Rectal smooth muscle tissue (tissue), 1 donor: ENCODE results near the gene C11orf24.

ENCODE experiments used
- H3K27ac ChIP-seq: one replicate; pipeline ENCODE4 v1.7.0; 2013; ENCODE audit warnings: low read depth, low read length, inconsistent platforms
- H3K27me3 ChIP-seq: one replicate; pipeline ENCODE4 v1.7.0; 2013; ENCODE audit warnings: low read length; ENCODE audit not compliant: control insufficient read depth, insufficient read depth
- H3K36me3 ChIP-seq: one replicate; pipeline ENCODE4 v1.7.0; 2013; ENCODE audit warnings: low read length; ENCODE audit not compliant: control insufficient read depth, insufficient read depth
- H3K4me1 ChIP-seq: one replicate; pipeline ENCODE4 v1.7.0; 2013; ENCODE audit warnings: low read length; ENCODE audit not compliant: control insufficient read depth, insufficient read depth
- H3K4me3 ChIP-seq: one replicate; pipeline ENCODE4 v1.7.0; 2013; ENCODE audit warnings: low read length
- H3K9ac ChIP-seq: one replicate; pipeline ENCODE4 v1.7.0; 2013; ENCODE audit warnings: low read length

Gene C11orf24

DNA sequence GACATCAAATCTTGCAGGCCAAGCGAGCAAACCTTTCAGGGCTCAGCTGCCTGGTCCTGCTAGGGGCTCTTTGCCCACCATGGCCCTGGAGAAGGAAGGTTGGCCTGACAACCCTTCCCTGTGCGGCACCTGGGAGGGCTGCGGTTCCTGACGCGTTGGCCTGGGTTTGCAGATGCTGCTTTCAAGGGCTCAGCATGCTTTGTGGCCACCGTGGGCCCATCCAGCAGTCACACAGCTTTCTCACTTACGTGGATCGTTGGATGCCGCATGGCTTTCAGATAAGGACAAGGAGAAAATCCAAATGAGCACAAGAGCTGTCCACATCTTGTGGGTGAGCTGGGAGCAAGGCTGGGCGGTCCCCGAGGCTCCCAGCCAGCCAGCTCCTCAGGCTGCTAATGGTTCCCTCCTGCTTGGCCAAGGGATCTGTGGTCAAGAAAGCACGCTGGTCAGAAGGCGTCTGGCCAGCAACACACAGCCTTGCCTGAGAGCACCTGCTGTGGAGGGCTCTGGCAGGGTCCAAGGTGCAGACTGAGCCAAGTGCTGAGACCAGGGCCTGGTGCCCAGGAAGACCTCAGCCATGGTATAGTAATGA, 8.2 kb downstream of the C11orf24 start:
- no peak overlapping the region for H3K4me3 ChIP-seq
- H3K4me1 ChIP-seq = no peaks in the 10 kb centered on the region
- no peak overlapping the region for H3K27ac ChIP-seq
- no peaks in the 10 kb centered on the region for H3K27me3 ChIP-seq
- peaks cover 35% of the 10 kb centered on the region for H3K36me3 ChIP-seq
- H3K9ac ChIP-seq = no peak overlapping the region

DNA sequence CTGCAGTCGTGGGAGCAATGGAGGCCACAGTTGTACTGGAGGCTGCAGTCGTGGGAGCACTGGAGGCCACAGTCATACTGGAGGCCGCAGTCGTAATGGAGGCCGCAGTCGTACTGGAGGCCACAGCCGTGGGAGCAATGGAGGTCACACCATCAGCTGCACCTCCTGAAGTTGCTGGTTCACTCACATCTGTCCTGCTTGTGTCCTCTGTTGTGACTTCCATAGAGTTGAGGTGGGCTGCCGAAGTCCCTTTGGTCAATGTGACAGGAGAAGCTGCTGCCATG, 9.3 kb downstream of the C11orf24 start:
- Histone ChIP-seq H3K27me3 (no peaks in the 10 kb centered on the region), H3K9ac (no peak overlapping the region), H3K4me1 (peaks cover 3% of the 10 kb centered on the region), H3K36me3 (peaks cover 34% of the 10 kb centered on the region), H3K27ac (no peak overlapping the region), H3K4me3 (no peak overlapping the region)

DNA sequence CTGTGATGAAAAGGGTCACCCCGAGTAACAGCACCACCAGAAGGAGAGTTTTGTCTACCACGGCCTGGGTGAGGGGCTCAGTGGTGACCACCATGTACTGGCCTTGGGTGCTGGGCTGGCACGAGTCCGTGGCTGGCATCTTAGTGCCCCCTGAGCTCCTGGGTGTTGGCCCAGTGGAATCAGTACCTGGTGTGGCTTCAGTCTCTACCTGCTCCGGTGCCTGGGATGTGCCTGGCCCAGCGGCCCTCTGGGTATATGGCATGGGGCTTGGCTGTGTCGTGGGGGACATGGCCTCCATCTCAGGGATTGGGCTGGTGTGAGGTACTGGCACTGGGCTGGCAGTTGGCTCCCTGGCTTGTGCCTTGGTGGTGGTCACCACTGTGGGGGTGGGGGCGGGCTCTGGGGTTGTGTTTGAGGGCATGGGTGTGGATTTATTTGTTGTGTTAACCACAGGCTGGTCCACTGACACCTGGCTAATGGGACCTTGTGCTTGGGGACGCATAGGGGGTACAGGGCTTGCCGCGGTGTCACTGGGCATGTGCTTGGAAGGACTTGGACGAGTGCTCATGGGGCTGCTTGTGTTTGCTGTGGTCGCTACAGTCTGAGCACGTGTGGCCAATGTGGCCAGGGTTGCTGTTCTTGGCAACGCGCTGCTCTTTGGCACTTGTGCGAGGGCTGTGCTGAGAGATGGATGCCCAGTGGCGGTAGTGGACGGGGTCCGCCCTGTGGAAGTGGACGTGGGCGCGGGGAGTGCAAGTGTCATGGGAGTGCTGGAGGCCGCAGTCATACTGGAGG, 9.8 kb downstream of the C11orf24 start:
- H3K36me3 ChIP-seq = peaks cover 29% of the 10 kb centered on the region
- no peak overlapping the region for H3K27ac ChIP-seq

DNA sequence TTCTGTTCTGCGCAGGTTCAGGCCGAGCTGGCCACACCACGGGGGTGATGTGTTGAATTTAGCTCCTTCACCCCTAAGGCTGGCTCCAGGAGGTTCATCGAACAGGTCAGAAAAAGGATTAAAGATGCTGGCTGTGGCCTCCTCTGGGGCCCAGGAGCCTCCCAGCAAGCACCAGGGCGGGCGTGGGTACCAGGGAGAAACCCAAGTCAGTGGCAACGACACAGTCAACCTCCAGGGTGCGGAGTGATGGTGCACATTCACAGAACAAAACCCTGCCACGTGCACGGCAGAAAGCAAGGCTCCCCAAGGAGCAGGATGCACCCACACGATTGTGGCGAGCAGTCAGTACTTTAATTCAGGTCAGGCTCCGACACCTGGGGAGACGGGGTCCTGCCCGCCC, 10.8 kb downstream of the C11orf24 start:
- peaks cover 3% of the 10 kb centered on the region for H3K4me1 ChIP-seq
- peaks cover 23% of the 10 kb centered on the region for H3K36me3 ChIP-seq
- no peak overlapping the region for H3K9ac ChIP-seq
- no peaks in the 10 kb centered on the region for H3K27me3 ChIP-seq
- no peak overlapping the region for H3K27ac ChIP-seq
- no peak overlapping the region for H3K4me3 ChIP-seq

More for the DNA sequence above, 9.8 kb downstream of the C11orf24 start:
- Histone ChIP-seq H3K27me3 (no peaks in the 10 kb centered on the region), H3K4me1 (peaks cover 3% of the 10 kb centered on the region), H3K9ac (no peak overlapping the region), H3K4me3 (no peak overlapping the region)

DNA sequence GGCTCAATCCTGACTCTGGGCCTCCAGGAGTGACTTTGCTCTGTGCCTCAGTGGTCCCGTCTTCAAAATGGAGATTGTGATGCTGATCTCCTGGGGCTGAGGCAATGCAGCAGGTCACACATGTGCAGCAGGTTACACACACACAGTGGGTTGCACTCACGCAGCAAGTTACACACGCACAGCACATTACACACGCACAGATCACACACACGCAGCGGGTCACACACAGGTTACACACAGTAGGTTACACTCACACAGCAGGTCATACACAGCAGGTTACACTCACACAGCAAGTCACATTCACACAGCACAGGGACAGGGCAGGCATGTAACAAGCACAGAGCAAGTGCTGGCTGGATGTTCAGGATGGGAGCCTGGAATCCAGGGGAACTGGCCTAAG, 11.3 kb downstream of the C11orf24 start:
- Histone ChIP-seq H3K4me1 (peaks cover 3% of the 10 kb centered on the region), H3K36me3 (peaks cover 19% of the 10 kb centered on the region), H3K27me3 (no peaks in the 10 kb centered on the region), H3K27ac (no peak overlapping the region), H3K4me3 (no peak overlapping the region), H3K9ac (no peak overlapping the region)

DNA sequence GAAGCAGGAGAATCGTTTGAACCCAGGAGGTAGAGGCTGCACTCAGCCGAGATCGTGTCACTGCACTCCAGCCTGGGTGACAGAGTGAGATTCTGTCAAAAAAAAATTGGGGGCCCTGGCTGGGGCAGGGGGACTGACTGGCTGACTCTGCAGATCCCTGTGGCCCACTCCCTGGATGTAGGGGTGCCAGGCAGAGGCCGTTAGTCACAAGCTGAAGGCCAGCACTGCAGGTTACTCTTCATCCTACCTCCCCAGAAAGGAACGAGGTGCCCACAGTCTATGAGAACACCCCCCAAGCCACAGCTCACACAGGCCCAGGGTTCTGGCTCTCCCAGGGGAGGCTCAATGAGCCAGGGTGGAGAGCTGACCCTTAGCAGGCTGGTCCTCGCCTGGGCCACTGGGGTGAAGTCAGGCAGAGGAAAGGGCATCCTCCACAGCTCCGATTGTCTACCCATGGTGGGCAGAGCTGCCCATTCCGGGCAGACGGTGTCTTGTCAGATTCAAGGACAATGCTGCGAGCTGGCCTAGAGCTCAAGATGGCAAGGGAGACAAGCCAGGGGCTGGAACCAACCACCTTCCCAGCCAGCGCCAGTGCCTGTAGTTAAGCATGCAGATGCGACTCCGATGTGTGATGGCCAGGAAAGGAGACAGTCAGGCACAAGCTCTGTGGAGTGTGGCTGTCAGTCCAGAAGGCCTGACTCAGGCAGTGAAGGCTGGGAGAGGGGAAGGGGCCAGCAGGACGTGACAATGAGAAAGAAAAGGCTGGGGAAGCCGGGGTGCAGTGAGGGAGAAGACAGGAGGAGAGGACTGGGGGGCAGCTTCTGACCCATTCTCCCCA, 12.4 kb downstream of the C11orf24 start:
- H3K4me3 ChIP-seq = no peak overlapping the region

DNA sequence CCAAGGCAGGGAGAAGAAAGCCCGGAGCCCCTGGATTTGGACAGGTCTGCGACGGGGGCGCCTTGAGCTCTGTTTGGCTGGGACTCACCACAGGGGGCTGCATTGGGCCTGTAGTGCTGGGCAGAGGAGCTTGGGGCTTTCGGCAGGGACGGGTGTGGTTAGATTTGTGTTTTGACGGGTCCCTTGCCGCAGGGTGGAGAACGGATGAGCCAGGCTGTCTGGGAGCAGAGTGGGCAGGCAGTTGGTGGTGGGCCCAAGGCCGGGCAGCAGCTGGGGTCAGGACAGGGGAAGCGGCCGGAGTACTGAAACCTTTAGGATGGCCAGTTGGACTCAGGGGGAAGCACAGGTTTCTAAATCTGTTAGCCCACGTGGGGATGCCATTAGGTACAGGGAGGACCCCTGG, 13.4 kb downstream of the C11orf24 start:
- Histone ChIP-seq H3K36me3 (peaks cover 15% of the 10 kb centered on the region), H3K27me3 (no peaks in the 10 kb centered on the region), H3K4me3 (no peak overlapping the region), H3K27ac (no peak overlapping the region), H3K4me1 (peaks cover 3% of the 10 kb centered on the region), H3K9ac (no peak overlapping the region)

More for the DNA sequence above, 12.4 kb downstream of the C11orf24 start:
- H3K36me3 ChIP-seq = peaks cover 19% of the 10 kb centered on the region
- H3K4me1 ChIP-seq = peaks cover 3% of the 10 kb centered on the region
- H3K27me3 ChIP-seq = no peaks in the 10 kb centered on the region
- no peak overlapping the region for H3K27ac ChIP-seq
- H3K9ac ChIP-seq = no peak overlapping the region

DNA sequence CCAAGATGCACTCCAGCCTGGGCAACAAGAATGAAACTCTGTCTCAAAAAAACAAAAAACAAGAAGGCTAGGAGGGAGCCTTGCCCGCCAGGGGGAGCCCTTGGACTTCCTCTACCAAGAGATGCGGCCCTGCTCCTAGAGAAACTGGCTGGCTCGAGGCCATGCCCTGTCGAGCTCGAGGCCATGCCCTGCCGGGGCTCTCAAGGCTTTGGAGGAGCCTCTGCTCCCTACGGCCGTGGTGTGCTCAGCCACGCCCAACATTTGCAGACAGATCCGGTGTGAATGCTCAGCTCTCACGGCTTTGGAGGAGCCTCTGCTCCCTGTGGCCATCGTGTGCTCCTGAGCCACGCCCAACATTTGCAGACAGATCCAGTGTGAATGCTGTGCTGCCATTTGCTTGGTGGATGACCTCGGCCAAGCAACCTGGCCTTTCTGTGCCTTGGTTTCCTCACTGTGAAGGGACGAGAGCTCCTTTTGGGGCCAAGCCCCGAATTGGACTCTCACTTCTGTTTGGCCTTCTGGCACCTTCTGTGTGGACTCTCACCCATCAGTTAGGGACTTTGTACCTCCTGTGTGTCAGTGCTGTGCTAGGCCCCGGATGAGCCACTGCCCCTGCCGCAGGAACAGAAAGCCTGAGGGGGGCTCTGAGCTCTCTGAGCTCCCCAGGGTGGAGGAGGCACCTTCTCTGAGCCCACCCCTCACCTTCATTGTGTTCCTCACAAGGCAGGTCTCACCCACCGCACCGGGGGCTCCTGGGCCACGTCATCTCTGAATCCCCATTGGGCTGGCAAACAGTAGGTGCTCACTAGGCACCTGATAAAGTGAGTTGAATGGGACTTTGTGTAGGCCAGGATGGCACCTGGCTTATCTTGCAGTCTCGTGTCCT, 14.1 kb downstream of the C11orf24 start:
- H3K4me3 ChIP-seq = peak overlapping the region; percentile 49
- H3K27ac ChIP-seq = no peak overlapping the region
- no peaks in the 10 kb centered on the region for H3K27me3 ChIP-seq
- no peak overlapping the region for H3K9ac ChIP-seq
- peaks cover 9% of the 10 kb centered on the region for H3K36me3 ChIP-seq
- peaks cover 3% of the 10 kb centered on the region for H3K4me1 ChIP-seq

DNA sequence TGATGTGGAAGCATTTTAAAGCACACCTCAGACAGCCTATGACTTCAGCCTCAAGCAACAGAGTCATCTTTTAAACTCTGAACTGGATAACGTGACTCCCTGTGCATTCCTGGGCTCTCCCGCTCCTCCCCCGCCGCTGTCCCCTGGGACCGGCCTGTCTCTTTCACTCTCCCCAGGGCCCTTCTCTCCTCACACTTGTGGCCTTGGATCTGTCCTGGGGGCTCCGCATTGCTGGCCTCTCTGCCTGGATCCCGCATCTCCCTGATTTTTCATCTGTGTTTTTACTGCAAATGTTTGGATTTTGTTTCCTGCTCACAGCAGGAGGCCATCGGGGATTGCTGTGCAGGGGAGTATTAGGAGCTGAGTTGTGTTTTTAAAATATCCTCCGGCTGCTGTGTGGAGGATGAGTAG, 15.4 kb downstream of the C11orf24 start:
- H3K4me3 ChIP-seq = no peak overlapping the region
- no peaks in the 10 kb centered on the region for H3K27me3 ChIP-seq
- peaks cover 3% of the 10 kb centered on the region for H3K4me1 ChIP-seq
- H3K27ac ChIP-seq = no peak overlapping the region
- no peaks in the 10 kb centered on the region for H3K36me3 ChIP-seq
- no peak overlapping the region for H3K9ac ChIP-seq

DNA sequence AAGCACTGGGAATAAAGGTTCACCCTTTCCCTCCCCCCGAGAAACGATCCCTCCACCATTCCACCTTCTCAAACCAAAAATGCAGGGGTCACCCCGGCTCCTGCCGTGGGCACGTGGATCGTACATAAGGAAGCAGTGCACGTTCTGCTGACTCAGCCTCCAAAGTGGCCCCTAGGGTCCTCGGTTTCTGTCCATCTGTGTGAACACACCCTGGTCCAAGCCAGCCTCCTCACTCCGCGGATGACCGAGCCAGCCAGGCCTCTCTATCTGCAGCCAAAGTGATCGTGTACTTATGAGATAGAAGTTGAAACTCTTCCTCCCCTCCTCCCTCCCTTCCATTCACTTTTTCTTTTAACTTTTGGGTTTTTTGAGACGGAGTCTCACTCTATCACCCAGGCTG, 16.2 kb downstream of the C11orf24 start:
- no peaks in the 10 kb centered on the region for H3K36me3 ChIP-seq
- no peak overlapping the region for H3K27ac ChIP-seq
- H3K9ac ChIP-seq = no peak overlapping the region
- peaks cover 3% of the 10 kb centered on the region for H3K4me1 ChIP-seq
- no peak overlapping the region for H3K4me3 ChIP-seq
- no peaks in the 10 kb centered on the region for H3K27me3 ChIP-seq

DNA sequence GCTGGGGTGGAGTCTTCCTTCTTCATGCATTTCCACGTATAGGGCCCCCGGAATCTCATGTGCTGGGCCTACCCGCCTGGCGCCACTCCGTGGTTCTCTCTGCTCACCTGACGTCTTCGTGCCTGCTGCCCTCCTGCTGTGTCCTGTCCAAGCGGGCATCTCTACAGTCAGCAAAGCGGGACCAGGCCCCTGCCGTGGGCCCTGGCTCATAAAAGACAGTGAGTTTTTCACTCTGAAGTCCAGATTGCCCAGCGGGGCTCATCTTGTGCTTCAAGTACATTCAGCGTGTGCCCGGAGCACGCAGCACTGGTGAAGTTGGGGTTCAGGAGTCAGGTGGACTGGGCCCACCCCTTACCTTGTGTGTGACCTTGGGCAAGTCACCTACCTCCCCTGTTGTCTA, 17.4 kb downstream of the C11orf24 start:
- Histone ChIP-seq H3K4me3 (no peak overlapping the region), H3K4me1 (peaks cover 3% of the 10 kb centered on the region), H3K27ac (no peak overlapping the region), H3K27me3 (no peaks in the 10 kb centered on the region), H3K9ac (no peak overlapping the region), H3K36me3 (no peaks in the 10 kb centered on the region)

DNA sequence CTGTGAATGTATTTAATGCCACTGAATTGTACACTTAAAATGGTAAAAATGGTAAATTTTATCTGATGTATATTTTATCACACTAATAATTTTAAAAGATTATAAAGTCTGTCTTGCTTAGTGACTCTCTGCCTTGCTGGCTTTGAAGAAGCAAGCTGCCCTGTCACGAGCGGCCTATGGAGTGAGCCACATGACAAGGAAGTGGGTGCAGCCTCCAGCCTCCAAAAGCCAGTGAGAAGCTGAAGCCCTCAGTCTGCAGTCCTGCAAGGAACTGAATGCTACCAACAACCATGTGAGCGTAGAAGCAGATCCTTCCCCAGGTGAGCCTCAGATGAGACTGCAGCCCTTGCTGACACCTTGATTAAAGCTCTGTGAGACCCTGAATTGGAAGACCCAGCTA, 20.0 kb downstream of the C11orf24 start:
- Histone ChIP-seq H3K4me3 (no peak overlapping the region), H3K27ac (no peak overlapping the region), H3K36me3 (no peaks in the 10 kb centered on the region), H3K27me3 (no peaks in the 10 kb centered on the region), H3K4me1 (no peaks in the 10 kb centered on the region), H3K9ac (no peak overlapping the region)
